Measurements from ENCODE around the gene CACNB2. TPM values are rescaled to one million over a fixed set of nuclear protein-coding genes. Genes with fewer than 3 reads are reported as not detected.

CACNB2 gene
- total RNA-seq (10 to 100 TPM in 1 of 2 donors, 1 to 10 TPM in 1; 7.6 to 14.6 TPM), polyA plus RNA-seq (1 to 10 TPM; 2.8 to 7.9 TPM)
- long read RNA-seq, donor 1, partial matches to known transcripts = 5 of 46 reads
- long read RNA-seq, donor 1, other reads (novel, unspliced or antisense) = 37 of 46 reads
- long read RNA-seq, donor 2, partial matches to known transcripts = 2 of 23 reads
- long read RNA-seq, donor 2, other reads (novel, unspliced or antisense) = 18 of 23 reads

GRCh38 chr10:18140149-18140956 is at the start of gene CACNB2:
CACNB2 (plus strand) TSS chr10:18140424.
- 0 to 1% methylated on average over 93 to 100 of the region's 100 CpGs for WGBS, 2 donors
- intact Hi-C loops (cut with DNase I) = loop anchor here (5.0 to 10.0 kb wide), 3 partner anchors 37 to 72 kb away; no protein-coding TSS in a partner anchor
- peak within 1 kb of the TSS; percentile 73 to 83 for H3K4me3 ChIP-seq (ENCODE audit: low read length in 2 of 2)
- H3K9me3 ChIP-seq (ENCODE audit: control insufficient read depth, low read length) = no peaks in the 10 kb centered on the region
- ATAC-seq (ENCODE audit: low FRiP score) = peak; percentile 89
- no peaks in the 10 kb centered on the region for H3K36me3 ChIP-seq (ENCODE audit: control insufficient read depth in 1 of 2, insufficient read depth in 2 of 2, low read length in 1 of 2)
- H3K27ac ChIP-seq (ENCODE audit: low read depth in 1 of 2, low read length in 2 of 2) = peak within 1 kb of the TSS; percentile 59 to 81
- H3K4me1 ChIP-seq (ENCODE audit: control insufficient read depth in 1 of 2, insufficient read depth in 2 of 2, low read length in 2 of 2) = peaks cover 0 to 3% of the 10 kb centered on the region in 2 donors
- peak; percentile 80 to 94 for DNase-seq
- H3K27me3 ChIP-seq (ENCODE audit: control insufficient read depth in 1 of 2, insufficient read depth in 2 of 2, low read length in 1 of 2) = no peaks in the 10 kb centered on the region

- no peaks in the 10 kb centered on the region for H3K4me1 ChIP-seq (ENCODE audit: control insufficient read depth in 1 of 2, insufficient read depth in 2 of 2, low read length in 2 of 2)
- no peak overlapping the region for H3K4me3 ChIP-seq (ENCODE audit: low read length in 2 of 2)
- WGBS, 2 donors = 84 to 86% methylated on average over 4 of the region's 4 CpGs
- H3K27ac ChIP-seq (ENCODE audit: low read depth in 1 of 2, low read length in 2 of 2) = no peak overlapping the region
- H3K27me3 ChIP-seq (ENCODE audit: control insufficient read depth in 1 of 2, insufficient read depth in 2 of 2, low read length in 1 of 2) = no peaks in the 10 kb centered on the region
- intact Hi-C loops (cut with DNase I) = no loop called here
- no peak for ATAC-seq (ENCODE audit: low FRiP score)
- no peak for DNase-seq
- no peaks in the 10 kb centered on the region for H3K36me3 ChIP-seq (ENCODE audit: control insufficient read depth in 1 of 2, insufficient read depth in 2 of 2, low read length in 1 of 2)
- no peaks in the 10 kb centered on the region for H3K9me3 ChIP-seq (ENCODE audit: control insufficient read depth, low read length)
Observed at GRCh38 chr10:18094332-18094731, 45.9 kb upstream of the CACNB2 start.

GRCh38 chr10:18094793-18095192 is 45.4 kb upstream of the CACNB2 start:
- intact Hi-C loops (cut with DNase I) = loop anchor here in 1 of 2 donors (1.0 kb wide), 1 partner anchor 13 kb away; no protein-coding TSS in a partner anchor
- no peak for ATAC-seq (ENCODE audit: low FRiP score)
- DNase-seq = no peak
- no peak overlapping the region for H3K4me3 ChIP-seq (ENCODE audit: low read length in 2 of 2)
- H3K36me3 ChIP-seq (ENCODE audit: control insufficient read depth in 1 of 2, insufficient read depth in 2 of 2, low read length in 1 of 2) = no peaks in the 10 kb centered on the region
- H3K27ac ChIP-seq (ENCODE audit: low read depth in 1 of 2, low read length in 2 of 2) = no peak overlapping the region
- H3K4me1 ChIP-seq (ENCODE audit: control insufficient read depth in 1 of 2, insufficient read depth in 2 of 2, low read length in 2 of 2) = no peaks in the 10 kb centered on the region
- no peaks in the 10 kb centered on the region for H3K27me3 ChIP-seq (ENCODE audit: control insufficient read depth in 1 of 2, insufficient read depth in 2 of 2, low read length in 1 of 2)
- WGBS, 2 donors = 96% methylated on average over 2 of the region's 2 CpGs
- H3K9me3 ChIP-seq (ENCODE audit: control insufficient read depth, low read length) = no peaks in the 10 kb centered on the region

GRCh38 chr10:18097524-18097923 is 42.7 kb upstream of the CACNB2 start:
- no peak overlapping the region for H3K27ac ChIP-seq (ENCODE audit: low read depth in 1 of 2, low read length in 2 of 2)
- DNase-seq (no peak), ATAC-seq (ENCODE audit: low FRiP score) (no peak)
- H3K4me1 ChIP-seq (ENCODE audit: control insufficient read depth in 1 of 2, insufficient read depth in 2 of 2, low read length in 2 of 2) = no peaks in the 10 kb centered on the region
- intact Hi-C loops (cut with DNase I) = no loop called here
- H3K36me3 ChIP-seq (ENCODE audit: control insufficient read depth in 1 of 2, insufficient read depth in 2 of 2, low read length in 1 of 2) = no peaks in the 10 kb centered on the region
- no peaks in the 10 kb centered on the region for H3K27me3 ChIP-seq (ENCODE audit: control insufficient read depth in 1 of 2, insufficient read depth in 2 of 2, low read length in 1 of 2)
- H3K9me3 ChIP-seq (ENCODE audit: control insufficient read depth, low read length) = no peaks in the 10 kb centered on the region
- H3K4me3 ChIP-seq (ENCODE audit: low read length in 2 of 2) = no peak overlapping the region
- 86 to 90% methylated on average over 2 of the region's 2 CpGs for WGBS, 2 donors

- 84 to 86% methylated on average over 3 of the region's 3 CpGs for WGBS, 2 donors
- Histone ChIP-seq H3K4me3 (ENCODE audit: low read length in 2 of 2) (no peak overlapping the region), H3K36me3 (ENCODE audit: control insufficient read depth in 1 of 2, insufficient read depth in 2 of 2, low read length in 1 of 2) (no peaks in the 10 kb centered on the region), H3K4me1 (ENCODE audit: control insufficient read depth in 1 of 2, insufficient read depth in 2 of 2, low read length in 2 of 2) (no peaks in the 10 kb centered on the region), H3K27ac (ENCODE audit: low read depth in 1 of 2, low read length in 2 of 2) (no peak overlapping the region), H3K9me3 (ENCODE audit: control insufficient read depth, low read length) (no peaks in the 10 kb centered on the region), H3K27me3 (ENCODE audit: control insufficient read depth in 1 of 2, insufficient read depth in 2 of 2, low read length in 1 of 2) (no peaks in the 10 kb centered on the region)
- intact Hi-C loops (cut with DNase I) = no loop called here
- DNase-seq (no peak), ATAC-seq (ENCODE audit: low FRiP score) (no peak)
Observed at GRCh38 chr10:18098201-18098600, 42.0 kb upstream of the CACNB2 start.

- no peaks in the 10 kb centered on the region for H3K27me3 ChIP-seq (ENCODE audit: control insufficient read depth in 1 of 2, insufficient read depth in 2 of 2, low read length in 1 of 2)
- no peak for ATAC-seq (ENCODE audit: low FRiP score)
- H3K4me1 ChIP-seq (ENCODE audit: control insufficient read depth in 1 of 2, insufficient read depth in 2 of 2, low read length in 2 of 2) = no peaks in the 10 kb centered on the region
- no peaks in the 10 kb centered on the region for H3K9me3 ChIP-seq (ENCODE audit: control insufficient read depth, low read length)
- WGBS, 2 donors = 82 to 89% methylated on average over 3 of the region's 3 CpGs
- intact Hi-C loops (cut with DNase I) = no loop called here
- no peak overlapping the region for H3K4me3 ChIP-seq (ENCODE audit: low read length in 2 of 2)
- H3K36me3 ChIP-seq (ENCODE audit: control insufficient read depth in 1 of 2, insufficient read depth in 2 of 2, low read length in 1 of 2) = no peaks in the 10 kb centered on the region
- H3K27ac ChIP-seq (ENCODE audit: low read depth in 1 of 2, low read length in 2 of 2) = no peak overlapping the region
- no peak for DNase-seq
Observed at GRCh38 chr10:18099415-18099814, 40.8 kb upstream of the CACNB2 start.

GRCh38 chr10:18100669-18101068 is 39.6 kb upstream of the CACNB2 start:
- Histone ChIP-seq H3K36me3 (ENCODE audit: control insufficient read depth in 1 of 2, insufficient read depth in 2 of 2, low read length in 1 of 2) (no peaks in the 10 kb centered on the region), H3K4me1 (ENCODE audit: control insufficient read depth in 1 of 2, insufficient read depth in 2 of 2, low read length in 2 of 2) (no peaks in the 10 kb centered on the region), H3K27ac (ENCODE audit: low read depth in 1 of 2, low read length in 2 of 2) (no peak overlapping the region), H3K9me3 (ENCODE audit: control insufficient read depth, low read length) (no peaks in the 10 kb centered on the region), H3K4me3 (ENCODE audit: low read length in 2 of 2) (no peak overlapping the region), H3K27me3 (ENCODE audit: control insufficient read depth in 1 of 2, insufficient read depth in 2 of 2, low read length in 1 of 2) (no peaks in the 10 kb centered on the region)
- intact Hi-C loops (cut with DNase I) = loop anchor here (5.0 kb wide), 3 partner anchors 117 to 253 kb away; no protein-coding TSS in a partner anchor
- no peak for ATAC-seq (ENCODE audit: low FRiP score)
- 49 to 54% methylated on average over 1 of the region's 1 CpG for WGBS, 2 donors
- no peak for DNase-seq

GRCh38 chr10:18102404-18102803 is 37.8 kb upstream of the CACNB2 start:
- Histone ChIP-seq H3K36me3 (ENCODE audit: control insufficient read depth in 1 of 2, insufficient read depth in 2 of 2, low read length in 1 of 2) (no peaks in the 10 kb centered on the region), H3K9me3 (ENCODE audit: control insufficient read depth, low read length) (no peaks in the 10 kb centered on the region), H3K27me3 (ENCODE audit: control insufficient read depth in 1 of 2, insufficient read depth in 2 of 2, low read length in 1 of 2) (no peaks in the 10 kb centered on the region), H3K4me3 (ENCODE audit: low read length in 2 of 2) (no peak overlapping the region), H3K4me1 (ENCODE audit: control insufficient read depth in 1 of 2, insufficient read depth in 2 of 2, low read length in 2 of 2) (no peaks in the 10 kb centered on the region), H3K27ac (ENCODE audit: low read depth in 1 of 2, low read length in 2 of 2) (no peak overlapping the region)
- intact Hi-C loops (cut with DNase I) = loop anchor here (5.0 kb wide), 3 partner anchors 115 to 255 kb away; no protein-coding TSS in a partner anchor
- DNase-seq (no peak), ATAC-seq (ENCODE audit: low FRiP score) (no peak)
- 95 to 99% methylated on average over 1 of the region's 1 CpG for WGBS, 2 donors

All from aorta (tissue), 5 donors.